CD14-positive monocyte (primary cell): ENCODE measurements around the gene MPP1. TPM values are rescaled to one million over a fixed set of nuclear protein-coding genes. Genes with fewer than 3 reads are reported as not detected.

Source experiments
- DNase-seq, 3 donors: peaks; one replicate each; pipeline ENCODE4 v3.0.0-alpha.2; 2011 to 2022
- H2AFZ ChIP-seq: 2 replicates; pipeline ENCODE4 v1.6.0; 2012; ENCODE audit warnings: mild to moderate bottlenecking, low read depth, low read length, inconsistent platforms; ENCODE audit not compliant: insufficient read depth, poor library complexity, severe bottlenecking
- H3K27ac ChIP-seq, 2 donors: 1 replicate in 1 of 2; 2 replicates in 1 of 2; pipeline ENCODE4 v1.5.1; 2012 to 2013; ENCODE audit warnings: low read length in 2 of 2, control low read depth in 1 of 2, inconsistent platforms in 1 of 2, low read depth in 1 of 2, mild to moderate bottlenecking in 1 of 2
- H3K27me3 ChIP-seq, 2 donors: one replicate each; pipeline versions ENCODE4 v1.6.0 to v1.6.1; 2011 to 2013; ENCODE audit warnings: low read length in 2 of 2; ENCODE audit not compliant: control insufficient read depth in 2 of 2, insufficient read depth in 2 of 2
- H3K36me3 ChIP-seq, 2 donors: replicated peaks in 1 of 2; 1 replicate in 1 of 2; 2 replicates in 1 of 2; pipeline versions ENCODE4 v1.5.1 to v1.6.1; 2012 to 2013; ENCODE audit warnings: low read length in 2 of 2, control low read depth in 1 of 2, inconsistent platforms in 1 of 2, mild to moderate bottlenecking in 1 of 2; ENCODE audit not compliant: insufficient read depth in 2 of 2, control insufficient read depth in 1 of 2
- H3K4me1 ChIP-seq, 2 donors: 1 replicate in 1 of 2; 2 replicates in 1 of 2; pipeline versions ENCODE4 v1.5.1 to v1.6.1; 2012 to 2013; ENCODE audit warnings: low read length in 2 of 2, control low read depth in 1 of 2, inconsistent platforms in 1 of 2, mild to moderate bottlenecking in 1 of 2, moderate library complexity in 1 of 2; ENCODE audit not compliant: insufficient read depth in 2 of 2, control insufficient read depth in 1 of 2
- H3K4me2 ChIP-seq: replicated peaks from 2 replicates; pipeline ENCODE3; 2012; ENCODE audit warnings: low read length, moderate library complexity, mild to moderate bottlenecking; ENCODE audit not compliant: poor library complexity, severe bottlenecking; ENCODE audit errors: extremely low read depth
- H3K4me3 ChIP-seq, 3 experiments: fragments of 200-600 bp in 1 of 3; sonication (generic) in 1 of 3; replicated peaks in 1 of 3; 1 replicate in 2 of 3; 2 replicates in 1 of 3; pipeline ENCODE4 v1.5.1; 2011 to 2013; ENCODE audit warnings: low read length in 3 of 3, mild to moderate bottlenecking in 3 of 3, control low read depth in 2 of 3, low read depth in 2 of 3, inconsistent platforms in 1 of 3, moderate library complexity in 1 of 3
- H3K79me2 ChIP-seq: 2 replicates; pipeline ENCODE4 v1.6.0; 2012; ENCODE audit warnings: mild to moderate bottlenecking, control low read depth, inconsistent platforms, low read length, moderate library complexity; ENCODE audit not compliant: insufficient read depth
- H3K9ac ChIP-seq: 2 replicates; pipeline ENCODE4 v1.6.0; 2017; ENCODE audit warnings: low read length, mild to moderate bottlenecking; ENCODE audit not compliant: insufficient read depth, poor library complexity, severe bottlenecking
- H3K9me3 ChIP-seq, 2 donors: replicated peaks in 1 of 2; 1 replicate in 1 of 2; 2 replicates in 1 of 2; pipeline versions ENCODE4 v1.5.1 to v1.6.1; 2012 to 2013; ENCODE audit warnings: low read length in 2 of 2, control low read depth in 1 of 2; ENCODE audit not compliant: control insufficient read depth in 1 of 2, insufficient read depth in 1 of 2
- H4K20me1 ChIP-seq: 2 replicates; pipeline ENCODE4 v1.6.0; 2012; ENCODE audit warnings: mild to moderate bottlenecking, low read length, control low read depth, moderate library complexity; ENCODE audit not compliant: insufficient read depth
- H3K27ac Mint-ChIP-seq, 7 donors: one replicate each; pipeline ENCODE4 v1.8.0; 2020; ENCODE audit warnings: mild to moderate bottlenecking in 7 of 7, mixed read lengths in 7 of 7, moderate library complexity in 6 of 7, inconsistent platforms in 2 of 7
- H3K27me3 Mint-ChIP-seq, 3 donors: one replicate each; pipeline ENCODE4 v1.8.0; 2021 to 2022; ENCODE audit warnings: low read depth in 3 of 3, mild to moderate bottlenecking in 3 of 3, mixed read lengths in 3 of 3, moderate library complexity in 3 of 3, inconsistent platforms in 1 of 3
- H3K36me3 Mint-ChIP-seq, 2 donors: one replicate each; pipeline ENCODE4 v1.8.0; 2020; ENCODE audit warnings: mixed read lengths in 2 of 2, inconsistent platforms in 1 of 2, mild to moderate bottlenecking in 1 of 2
- H3K4me1 Mint-ChIP-seq: one replicate; pipeline ENCODE4 v1.8.0; 2020; ENCODE audit warnings: mild to moderate bottlenecking, mixed read lengths
- H3K4me3 Mint-ChIP-seq, 2 donors: one replicate each; pipeline ENCODE4 v1.8.0; 2020; ENCODE audit warnings: mild to moderate bottlenecking in 2 of 2, mixed read lengths in 2 of 2, moderate library complexity in 1 of 2
- H3K9me3 Mint-ChIP-seq, 7 donors: one replicate each; pipeline ENCODE4 v1.8.0; 2020 to 2022; ENCODE audit warnings: mixed read lengths in 7 of 7, mild to moderate bottlenecking in 6 of 7, moderate library complexity in 6 of 7, inconsistent platforms in 2 of 7
- WGBS: methylation state at CpG from one replicate; pipeline ENCODE4 v1.1.5; 2013; ENCODE audit warnings: missing lambda C conversion rate; ENCODE audit not compliant: insufficient coverage; 5-methylcytosine and 5-hydroxymethylcytosine counted together
- intact Hi-C, 2 donors: fragments of 100-400 bp; cut with micrococcal nuclease; formaldehyde crosslinking; loops; one replicate each; pipeline versions ENCODE4 v1.15.0 to v1.15.1; 2023
- polyA plus RNA-seq, 3 donors: library from polyadenylated mRNA; depleted of rRNA in 1 of 3; unstranded in 2 of 3; stranded (reverse) in 1 of 3; fragments of 300-500 nt in 2 of 3; fragments of >200 nt in 1 of 3; fragmentation: Illumina TruSeq in 2 of 3; gene quantifications; 1 replicate in 2 of 3; 2 replicates in 1 of 3; pipeline ENCODE4 v1.2.3, GENCODE V29; 2012 to 2021
- TF ChIP-seq, protein P1 (sequence below): fragments of 200-600 bp; IDR thresholded peaks from one replicate; pipeline ENCODE4 v1.8.0; 2022; ENCODE audit warnings: antibody characterized with exemption, mild to moderate bottlenecking

MPP1 gene
- polyA plus RNA-seq, 3 donors: 120 to 139 (median 135) TPM

- no CpG with 5 or more reads among the region's 5 CpGs for WGBS
- TF ChIP-seq, protein P1, sequence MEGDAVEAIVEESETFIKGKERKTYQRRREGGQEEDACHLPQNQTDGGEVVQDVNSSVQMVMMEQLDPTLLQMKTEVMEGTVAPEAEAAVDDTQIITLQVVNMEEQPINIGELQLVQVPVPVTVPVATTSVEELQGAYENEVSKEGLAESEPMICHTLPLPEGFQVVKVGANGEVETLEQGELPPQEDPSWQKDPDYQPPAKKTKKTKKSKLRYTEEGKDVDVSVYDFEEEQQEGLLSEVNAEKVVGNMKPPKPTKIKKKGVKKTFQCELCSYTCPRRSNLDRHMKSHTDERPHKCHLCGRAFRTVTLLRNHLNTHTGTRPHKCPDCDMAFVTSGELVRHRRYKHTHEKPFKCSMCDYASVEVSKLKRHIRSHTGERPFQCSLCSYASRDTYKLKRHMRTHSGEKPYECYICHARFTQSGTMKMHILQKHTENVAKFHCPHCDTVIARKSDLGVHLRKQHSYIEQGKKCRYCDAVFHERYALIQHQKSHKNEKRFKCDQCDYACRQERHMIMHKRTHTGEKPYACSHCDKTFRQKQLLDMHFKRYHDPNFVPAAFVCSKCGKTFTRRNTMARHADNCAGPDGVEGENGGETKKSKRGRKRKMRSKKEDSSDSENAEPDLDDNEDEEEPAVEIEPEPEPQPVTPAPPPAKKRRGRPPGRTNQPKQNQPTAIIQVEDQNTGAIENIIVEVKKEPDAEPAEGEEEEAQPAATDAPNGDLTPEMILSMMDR: no peak
- Histone ChIP-seq H3K4me3 (no peak overlapping the region), H2AFZ (no peak overlapping the region), H3K9ac (no peak overlapping the region), H4K20me1 (no peaks in the 10 kb centered on the region), H3K36me3 (no peaks in the 10 kb centered on the region), H3K4me2 (no peak overlapping the region), H3K4me1 (peaks cover 30 to 33% of the 10 kb centered on the region in 2 donors), H3K79me2 (peaks cover 34% of the 10 kb centered on the region), H3K27me3 (no peaks in the 10 kb centered on the region), H3K27ac (no peak overlapping the region), H3K9me3 (no peaks in the 10 kb centered on the region)
- H3K27ac Mint-ChIP-seq: no peak overlapping the region
- H3K27me3 Mint-ChIP-seq: no peaks in the 10 kb centered on the region
- no peak for DNase-seq
- intact Hi-C loops: no loop called here
- H3K36me3 Mint-ChIP-seq: peaks cover 0 to 2% of the 10 kb centered on the region in 2 donors
- H3K9me3 Mint-ChIP-seq: peaks cover 0 to 10% (median 0%) of the 10 kb centered on the region in 7 donors
- no peak overlapping the region for H3K4me3 Mint-ChIP-seq
- H3K4me1 Mint-ChIP-seq: peaks cover 26% of the 10 kb centered on the region
These were observed 1.7 kb upstream of the MPP1 start for GRCh38 chrX:154806837-154807501.

GRCh38 chrX:154805696-154806091 is 409 bp upstream of the MPP1 start:
- intact Hi-C loops: no loop called here
- peak overlapping the region; percentile 51 to 94 for H3K27ac ChIP-seq
- no peaks in the 10 kb centered on the region for H3K36me3 ChIP-seq
- H3K4me1 ChIP-seq: peaks cover 42 to 46% of the 10 kb centered on the region in 2 donors
- H2AFZ ChIP-seq: peak overlapping the region; percentile 68
- H3K4me1 Mint-ChIP-seq: peaks cover 34% of the 10 kb centered on the region
- H3K4me3 Mint-ChIP-seq: peak overlapping the region; percentile 87 to 96
- no peaks in the 10 kb centered on the region for H3K27me3 Mint-ChIP-seq
- H3K9me3 Mint-ChIP-seq: peaks cover 0 to 10% (median 0%) of the 10 kb centered on the region in 7 donors
- H3K9me3 ChIP-seq: no peaks in the 10 kb centered on the region
- TF ChIP-seq, protein P1: no peak
- peaks cover 37% of the 10 kb centered on the region for H3K79me2 ChIP-seq
- peak overlapping the region; percentile 68 for H3K4me2 ChIP-seq
- H3K9ac ChIP-seq: peak overlapping the region; percentile 80
- H3K4me3 ChIP-seq: peak overlapping the region; percentile 4 to 96 (median 81)
- DNase-seq: peak in 1 of 3 donors; percentile 24
- H3K27me3 ChIP-seq: no peaks in the 10 kb centered on the region
- H4K20me1 ChIP-seq: no peaks in the 10 kb centered on the region
- WGBS: no CpG with 5 or more reads among the region's 13 CpGs
- peaks cover 0 to 6% of the 10 kb centered on the region in 2 donors for H3K36me3 Mint-ChIP-seq
- peak overlapping the region; percentile 84 to 96 (median 91) for H3K27ac Mint-ChIP-seq
